ENCODE results near the gene ARMC6. TPM values are rescaled to one million over a fixed set of nuclear protein-coding genes. Genes with fewer than 3 reads are reported as not detected.
A peak's percentile ranks its signal among the peaks of the same experiment; 100 is the strongest.

Gene ARMC6
- total and polyA plus RNA-seq, 2 of the 13 experiments (the other 11 are each of a cell fraction or from before 2014, with no cell fraction given) = 16.2 to 36.8 TPM

- TF ChIP-seq, protein P1, sequence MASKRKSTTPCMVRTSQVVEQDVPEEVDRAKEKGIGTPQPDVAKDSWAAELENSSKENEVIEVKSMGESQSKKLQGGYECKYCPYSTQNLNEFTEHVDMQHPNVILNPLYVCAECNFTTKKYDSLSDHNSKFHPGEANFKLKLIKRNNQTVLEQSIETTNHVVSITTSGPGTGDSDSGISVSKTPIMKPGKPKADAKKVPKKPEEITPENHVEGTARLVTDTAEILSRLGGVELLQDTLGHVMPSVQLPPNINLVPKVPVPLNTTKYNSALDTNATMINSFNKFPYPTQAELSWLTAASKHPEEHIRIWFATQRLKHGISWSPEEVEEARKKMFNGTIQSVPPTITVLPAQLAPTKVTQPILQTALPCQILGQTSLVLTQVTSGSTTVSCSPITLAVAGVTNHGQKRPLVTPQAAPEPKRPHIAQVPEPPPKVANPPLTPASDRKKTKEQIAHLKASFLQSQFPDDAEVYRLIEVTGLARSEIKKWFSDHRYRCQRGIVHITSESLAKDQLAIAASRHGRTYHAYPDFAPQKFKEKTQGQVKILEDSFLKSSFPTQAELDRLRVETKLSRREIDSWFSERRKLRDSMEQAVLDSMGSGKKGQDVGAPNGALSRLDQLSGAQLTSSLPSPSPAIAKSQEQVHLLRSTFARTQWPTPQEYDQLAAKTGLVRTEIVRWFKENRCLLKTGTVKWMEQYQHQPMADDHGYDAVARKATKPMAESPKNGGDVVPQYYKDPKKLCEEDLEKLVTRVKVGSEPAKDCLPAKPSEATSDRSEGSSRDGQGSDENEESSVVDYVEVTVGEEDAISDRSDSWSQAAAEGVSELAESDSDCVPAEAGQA (IDR thresholded peaks at IDR 0.05; ENCODE audit: low read depth) = no peak
- TF ChIP-seq, protein P1 (CRISPR knock-in tag; IDR thresholded peaks at IDR 0.05; ENCODE audit: borderline replicate concordance) = no peak
- peak; percentile 81 for TF ChIP-seq ZNF350 (CRISPR knock-in tag; IDR thresholded peaks at IDR 0.05; ENCODE audit: borderline replicate concordance, low read depth)
- peak; percentile 86 for TF ChIP-seq ZHX1 (CRISPR knock-in tag; IDR thresholded peaks at IDR 0.05; ENCODE audit: low read depth)
- 0 out of 2 replicates have a peak, but pooled peaks have one; percentile 33 for TF ChIP-seq CHD2 (IDR thresholded peaks at IDR 0.05; ENCODE audit: low read depth, low read length)
- TF ChIP-seq, protein P2, sequence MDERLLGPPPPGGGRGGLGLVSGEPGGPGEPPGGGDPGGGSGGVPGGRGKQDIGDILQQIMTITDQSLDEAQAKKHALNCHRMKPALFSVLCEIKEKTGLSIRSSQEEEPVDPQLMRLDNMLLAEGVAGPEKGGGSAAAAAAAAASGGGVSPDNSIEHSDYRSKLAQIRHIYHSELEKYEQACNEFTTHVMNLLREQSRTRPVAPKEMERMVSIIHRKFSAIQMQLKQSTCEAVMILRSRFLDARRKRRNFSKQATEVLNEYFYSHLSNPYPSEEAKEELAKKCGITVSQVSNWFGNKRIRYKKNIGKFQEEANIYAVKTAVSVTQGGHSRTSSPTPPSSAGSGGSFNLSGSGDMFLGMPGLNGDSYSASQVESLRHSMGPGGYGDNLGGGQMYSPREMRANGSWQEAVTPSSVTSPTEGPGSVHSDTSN (CRISPR knock-in tag; IDR thresholded peaks at IDR 0.05) = peak; percentile 97
- no peak for TF ChIP-seq ZMAT3 (CRISPR knock-in tag; conservative IDR thresholded peaks at IDR 0.05)
- TF ChIP-seq MAF1 (CRISPR knock-in tag; IDR thresholded peaks at IDR 0.05; ENCODE audit: borderline replicate concordance) = 0 out of 2 replicates have a peak, but pooled peaks have one; percentile 57
- TF ChIP-seq ELF1 (CRISPR knock-in tag; IDR thresholded peaks at IDR 0.05) = no peak
- 0 out of 2 replicates have a peak, but pooled peaks have one; percentile 48 for TF ChIP-seq ZNF646 (CRISPR knock-in tag; IDR thresholded peaks at IDR 0.05)
- TF ChIP-seq ZBTB20 (CRISPR knock-in tag; IDR thresholded peaks at IDR 0.05; ENCODE audit: borderline replicate concordance, low read depth) = peak; percentile 15; the same call in 1 of the 2 replicates
Observed at GRCh38 chr19:19063183-19064097, 30.0 kb downstream of the ARMC6 start, which contains the start of gene SLC25A42 (continued).

Data from HepG2 (cell line).